Measurements from ENCODE around the gene APLP2. TPM values are rescaled to one million over a fixed set of nuclear protein-coding genes. Genes with fewer than 3 reads are reported as not detected.

The APLP2 gene
- total and polyA plus RNA-seq, 2 experiments from 2014 or later = 322 to 362 TPM

DNA sequence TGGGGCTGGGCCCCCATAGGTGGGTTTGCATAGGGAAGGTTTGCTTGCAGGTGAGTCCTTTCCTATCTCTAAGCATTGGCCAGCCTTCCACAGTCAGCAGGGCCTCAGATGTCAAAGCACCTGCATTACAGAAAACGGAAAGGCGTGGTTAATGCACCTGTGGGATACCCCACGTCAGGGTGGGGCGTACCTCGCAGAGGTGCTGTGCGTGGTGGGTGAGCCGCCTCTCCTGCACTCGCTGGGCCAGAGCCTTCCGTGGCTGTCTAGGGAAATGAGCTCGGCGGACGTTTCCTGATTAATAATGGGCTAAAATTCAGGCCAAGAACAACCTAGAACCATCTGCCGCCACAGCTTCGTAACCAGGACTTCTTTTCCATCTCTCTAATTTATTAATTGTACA, 122.2 kb downstream of the APLP2 start (continued):
- TF ChIP-seq EZH2 (IDR thresholded peaks at IDR 0.05; ENCODE audit: low read depth, unreplicated experiment) (no peak), ZNF114 (CRISPR knock-in tag; IDR thresholded peaks at IDR 0.05) (no peak), POLR2AphosphoS5 (IDR thresholded peaks at IDR 0.05; ENCODE audit: low read depth) (no peak), NANOG (IDR thresholded peaks at IDR 0.05; ENCODE audit: borderline replicate concordance) (no peak)
- TF ChIP-seq, protein P1, sequence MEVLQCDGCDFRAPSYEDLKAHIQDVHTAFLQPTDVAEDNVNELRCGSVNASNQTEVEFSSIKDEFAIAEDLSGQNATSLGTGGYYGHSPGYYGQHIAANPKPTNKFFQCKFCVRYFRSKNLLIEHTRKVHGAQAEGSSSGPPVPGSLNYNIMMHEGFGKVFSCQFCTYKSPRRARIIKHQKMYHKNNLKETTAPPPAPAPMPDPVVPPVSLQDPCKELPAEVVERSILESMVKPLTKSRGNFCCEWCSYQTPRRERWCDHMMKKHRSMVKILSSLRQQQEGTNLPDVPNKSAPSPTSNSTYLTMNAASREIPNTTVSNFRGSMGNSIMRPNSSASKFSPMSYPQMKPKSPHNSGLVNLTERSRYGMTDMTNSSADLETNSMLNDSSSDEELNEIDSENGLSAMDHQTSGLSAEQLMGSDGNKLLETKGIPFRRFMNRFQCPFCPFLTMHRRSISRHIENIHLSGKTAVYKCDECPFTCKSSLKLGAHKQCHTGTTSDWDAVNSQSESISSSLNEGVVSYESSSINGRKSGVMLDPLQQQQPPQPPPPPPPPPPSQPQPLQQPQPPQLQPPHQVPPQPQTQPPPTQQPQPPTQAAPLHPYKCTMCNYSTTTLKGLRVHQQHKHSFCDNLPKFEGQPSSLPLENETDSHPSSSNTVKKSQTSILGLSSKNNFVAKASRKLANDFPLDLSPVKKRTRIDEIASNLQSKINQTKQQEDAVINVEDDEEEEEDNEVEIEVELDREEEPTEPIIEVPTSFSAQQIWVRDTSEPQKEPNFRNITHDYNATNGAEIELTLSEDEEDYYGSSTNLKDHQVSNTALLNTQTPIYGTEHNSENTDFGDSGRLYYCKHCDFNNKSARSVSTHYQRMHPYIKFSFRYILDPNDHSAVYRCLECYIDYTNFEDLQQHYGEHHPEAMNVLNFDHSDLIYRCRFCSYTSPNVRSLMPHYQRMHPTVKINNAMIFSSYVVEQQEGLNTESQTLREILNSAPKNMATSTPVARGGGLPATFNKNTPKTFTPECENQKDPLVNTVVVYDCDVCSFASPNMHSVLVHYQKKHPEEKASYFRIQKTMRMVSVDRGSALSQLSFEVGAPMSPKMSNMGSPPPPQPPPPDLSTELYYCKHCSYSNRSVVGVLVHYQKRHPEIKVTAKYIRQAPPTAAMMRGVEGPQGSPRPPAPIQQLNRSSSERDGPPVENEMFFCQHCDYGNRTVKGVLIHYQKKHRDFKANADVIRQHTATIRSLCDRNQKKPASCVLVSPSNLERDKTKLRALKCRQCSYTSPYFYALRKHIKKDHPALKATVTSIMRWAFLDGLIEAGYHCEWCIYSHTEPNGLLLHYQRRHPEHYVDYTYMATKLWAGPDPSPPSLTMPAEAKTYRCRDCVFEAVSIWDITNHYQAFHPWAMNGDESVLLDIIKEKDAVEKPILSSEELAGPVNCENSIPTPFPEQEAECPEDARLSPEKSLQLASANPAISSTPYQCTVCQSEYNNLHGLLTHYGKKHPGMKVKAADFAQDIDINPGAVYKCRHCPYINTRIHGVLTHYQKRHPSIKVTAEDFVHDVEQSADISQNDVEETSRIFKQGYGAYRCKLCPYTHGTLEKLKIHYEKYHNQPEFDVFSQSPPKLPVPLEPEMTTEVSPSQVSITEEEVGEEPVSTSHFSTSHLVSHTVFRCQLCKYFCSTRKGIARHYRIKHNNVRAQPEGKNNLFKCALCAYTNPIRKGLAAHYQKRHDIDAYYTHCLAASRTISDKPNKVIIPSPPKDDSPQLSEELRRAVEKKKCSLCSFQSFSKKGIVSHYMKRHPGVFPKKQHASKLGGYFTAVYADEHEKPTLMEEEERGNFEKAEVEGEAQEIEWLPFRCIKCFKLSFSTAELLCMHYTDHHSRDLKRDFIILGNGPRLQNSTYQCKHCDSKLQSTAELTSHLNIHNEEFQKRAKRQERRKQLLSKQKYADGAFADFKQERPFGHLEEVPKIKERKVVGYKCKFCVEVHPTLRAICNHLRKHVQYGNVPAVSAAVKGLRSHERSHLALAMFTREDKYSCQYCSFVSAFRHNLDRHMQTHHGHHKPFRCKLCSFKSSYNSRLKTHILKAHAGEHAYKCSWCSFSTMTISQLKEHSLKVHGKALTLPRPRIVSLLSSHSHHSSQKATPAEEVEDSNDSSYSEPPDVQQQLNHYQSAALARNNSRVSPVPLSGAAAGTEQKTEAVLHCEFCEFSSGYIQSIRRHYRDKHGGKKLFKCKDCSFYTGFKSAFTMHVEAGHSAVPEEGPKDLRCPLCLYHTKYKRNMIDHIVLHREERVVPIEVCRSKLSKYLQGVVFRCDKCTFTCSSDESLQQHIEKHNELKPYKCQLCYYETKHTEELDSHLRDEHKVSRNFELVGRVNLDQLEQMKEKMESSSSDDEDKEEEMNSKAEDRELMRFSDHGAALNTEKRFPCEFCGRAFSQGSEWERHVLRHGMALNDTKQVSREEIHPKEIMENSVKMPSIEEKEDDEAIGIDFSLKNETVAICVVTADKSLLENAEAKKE (CRISPR knock-in tag; IDR thresholded peaks at IDR 0.05) = no peak

GRCh38 chr11:130192845-130193267, 123.2 kb downstream of the APLP2 start:
- H3K4me3 ChIP-seq = no peak overlapping the region
- Mint-ChIP-seq H3K4me1 (no peaks in the 10 kb centered on the region; the same call in 2 of the 3 replicates), H3K27me3 (ENCODE audit: insufficient read depth, low read depth, poor library complexity) (peaks cover 3% of the 10 kb centered on the region), H3K9me3 (no peaks in the 10 kb centered on the region), H3K36me3 (ENCODE audit: low read depth) (peaks cover 3% of the 10 kb centered on the region; the same call in 2 of the 3 replicates), H3K27ac (no peak overlapping the region), H3K4me3 (no peak overlapping the region)
- ATAC-seq (no peak), DNase-seq (ENCODE audit: low spot score) (no peak)
- H2AFZ ChIP-seq = no peak overlapping the region
- no peaks in the 10 kb centered on the region for H3K79me2 ChIP-seq (replicated peaks; ENCODE audit: insufficient read depth)
- no peaks in the 10 kb centered on the region for H4K20me1 ChIP-seq (replicated peaks; ENCODE audit: insufficient read depth)
- H3F3A ChIP-seq (replicated peaks; ENCODE audit: low read depth) = no peaks in the 10 kb centered on the region
- H3K9me2 ChIP-seq (ENCODE audit: insufficient read depth) = no peaks in the 10 kb centered on the region
- no peaks in the 10 kb centered on the region for H3K36me3 ChIP-seq (ENCODE audit: insufficient read depth)
- H3K27ac ChIP-seq (ENCODE audit: low read depth) = no peak overlapping the region
- H3K4me2 ChIP-seq = no peak overlapping the region
- H3K27me3 ChIP-seq (ENCODE audit: insufficient read depth) = no peaks in the 10 kb centered on the region
- H3K4me1 ChIP-seq (ENCODE audit: insufficient read depth) = no peaks in the 10 kb centered on the region
- TF ChIP-seq EZH2phosphoT487 (IDR thresholded peaks at IDR 0.05; ENCODE audit: unreplicated experiment) (no peak), ZNF114 (CRISPR knock-in tag; IDR thresholded peaks at IDR 0.05) (no peak), STAT1 (IDR thresholded peaks at IDR 0.05; ENCODE audit: unreplicated experiment) (no peak), POLR2AphosphoS5 (IDR thresholded peaks at IDR 0.05; ENCODE audit: low read depth) (no peak), NANOG (IDR thresholded peaks at IDR 0.05; ENCODE audit: borderline replicate concordance) (no peak), JUNB (IDR thresholded peaks at IDR 0.05; ENCODE audit: unreplicated experiment) (no peak), CTCF (conservative IDR thresholded peaks at IDR 0.05; ENCODE audit: low read depth in 2 of 2) (no peak), REST (IDR thresholded peaks at IDR 0.05; ENCODE audit: unreplicated experiment) (no peak), CREB1 (CRISPR knock-in tag; IDR thresholded peaks at IDR 0.05; ENCODE audit: low read depth) (no peak), EZH2 (IDR thresholded peaks at IDR 0.05; ENCODE audit: low read depth, unreplicated experiment) (no peak), ETS1 (IDR thresholded peaks at IDR 0.05) (no peak)

Data from GM23338 (cell line).